ENCODE measurements around the gene ZDHHC1. TPM values are rescaled to one million over a fixed set of nuclear protein-coding genes. Genes with fewer than 3 reads are reported as not detected.

ZDHHC1 gene
- total and polyA plus RNA-seq, 8 donors, result 14.4 to 24.1 (median 17.9) TPM

DNA sequence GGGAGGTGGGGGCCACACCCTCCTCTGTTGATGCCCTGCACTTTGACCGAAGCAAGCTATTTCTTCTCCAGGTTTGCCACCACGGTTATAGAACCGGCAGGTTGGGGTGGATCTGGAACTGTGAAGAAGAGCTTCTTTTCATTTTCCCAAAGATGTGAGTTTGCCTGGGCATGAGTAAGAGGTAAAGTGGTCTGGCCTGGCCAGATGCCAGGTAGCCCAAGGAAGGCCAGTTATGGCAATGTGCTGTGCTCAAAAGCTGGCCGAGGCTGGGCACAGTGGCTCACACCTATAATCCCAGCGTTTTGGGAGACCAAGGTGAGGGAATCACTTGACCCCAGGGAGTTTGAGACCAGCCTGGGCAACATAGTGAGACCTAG is 46.0 kb upstream of the ZDHHC1 start:
- H3K36me3 ChIP-seq, result peaks cover 0 to 28% of the 10 kb centered on the region in 2 donors
- peaks cover 42 to 94% of the 10 kb centered on the region in 2 donors for H3K4me1 ChIP-seq
- peak overlapping the region in 1 of 2 donors; percentile 56 for H3K27ac ChIP-seq
- H3K9me3 ChIP-seq, result no peaks in the 10 kb centered on the region
- H3K27me3 ChIP-seq, result no peaks in the 10 kb centered on the region
- intact Hi-C loops (cut with DNase I), result no loop called here
- DNase-seq (no peak), ATAC-seq (no peak)
- no peak overlapping the region for H3K4me3 ChIP-seq
- TF ChIP-seq, protein P1, sequence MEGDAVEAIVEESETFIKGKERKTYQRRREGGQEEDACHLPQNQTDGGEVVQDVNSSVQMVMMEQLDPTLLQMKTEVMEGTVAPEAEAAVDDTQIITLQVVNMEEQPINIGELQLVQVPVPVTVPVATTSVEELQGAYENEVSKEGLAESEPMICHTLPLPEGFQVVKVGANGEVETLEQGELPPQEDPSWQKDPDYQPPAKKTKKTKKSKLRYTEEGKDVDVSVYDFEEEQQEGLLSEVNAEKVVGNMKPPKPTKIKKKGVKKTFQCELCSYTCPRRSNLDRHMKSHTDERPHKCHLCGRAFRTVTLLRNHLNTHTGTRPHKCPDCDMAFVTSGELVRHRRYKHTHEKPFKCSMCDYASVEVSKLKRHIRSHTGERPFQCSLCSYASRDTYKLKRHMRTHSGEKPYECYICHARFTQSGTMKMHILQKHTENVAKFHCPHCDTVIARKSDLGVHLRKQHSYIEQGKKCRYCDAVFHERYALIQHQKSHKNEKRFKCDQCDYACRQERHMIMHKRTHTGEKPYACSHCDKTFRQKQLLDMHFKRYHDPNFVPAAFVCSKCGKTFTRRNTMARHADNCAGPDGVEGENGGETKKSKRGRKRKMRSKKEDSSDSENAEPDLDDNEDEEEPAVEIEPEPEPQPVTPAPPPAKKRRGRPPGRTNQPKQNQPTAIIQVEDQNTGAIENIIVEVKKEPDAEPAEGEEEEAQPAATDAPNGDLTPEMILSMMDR (IDR thresholded peaks at IDR 0.05), result no peak

DNA sequence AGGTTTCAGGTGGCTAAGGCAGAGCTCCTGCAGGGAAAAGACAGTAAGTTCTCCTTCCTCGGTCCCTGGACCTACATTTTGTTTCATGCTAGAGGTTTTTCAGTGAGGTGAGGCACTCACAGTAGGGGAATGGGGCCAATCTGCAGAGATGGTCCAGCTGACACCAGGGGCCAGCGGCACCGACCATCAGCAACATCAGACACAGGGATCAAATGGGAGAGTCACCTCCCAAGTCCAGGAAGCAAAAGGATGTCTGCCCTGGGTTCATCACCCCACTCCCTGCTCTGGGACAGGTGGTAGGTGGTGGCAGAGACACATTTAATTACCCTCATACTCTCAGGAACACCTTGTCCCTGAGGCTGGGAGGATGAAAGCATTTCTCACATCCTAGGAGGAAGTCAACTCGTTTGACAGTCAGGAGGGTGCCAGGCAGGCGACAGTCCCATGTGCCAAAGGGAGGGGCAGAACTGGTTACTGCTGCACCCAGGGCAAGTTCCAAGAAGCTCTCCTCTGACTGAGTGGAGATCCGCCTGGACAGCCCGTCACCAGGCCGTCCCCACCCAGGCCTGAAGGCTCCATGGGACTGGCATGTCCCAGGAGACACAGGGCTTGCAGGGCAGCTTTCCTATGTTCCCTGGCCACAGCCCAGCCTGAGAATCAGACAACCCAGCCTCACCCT is 45.5 kb upstream of the ZDHHC1 start:
- H3K4me1 ChIP-seq, result peaks cover 44 to 94% of the 10 kb centered on the region in 2 donors
- H3K27me3 ChIP-seq, result no peaks in the 10 kb centered on the region
- peak; percentile 43 for ATAC-seq
- no peak overlapping the region for H3K4me3 ChIP-seq
- TF ChIP-seq, protein P1 (IDR thresholded peaks at IDR 0.05), result no peak
- H3K9me3 ChIP-seq, result no peaks in the 10 kb centered on the region
- peak overlapping the region in 1 of 2 donors; percentile 56 for H3K27ac ChIP-seq
- intact Hi-C loops (cut with DNase I), result no loop called here
- DNase-seq, result peak in 1 of 4 donors; percentile 72
- H3K36me3 ChIP-seq, result peaks cover 0 to 29% of the 10 kb centered on the region in 2 donors

DNA sequence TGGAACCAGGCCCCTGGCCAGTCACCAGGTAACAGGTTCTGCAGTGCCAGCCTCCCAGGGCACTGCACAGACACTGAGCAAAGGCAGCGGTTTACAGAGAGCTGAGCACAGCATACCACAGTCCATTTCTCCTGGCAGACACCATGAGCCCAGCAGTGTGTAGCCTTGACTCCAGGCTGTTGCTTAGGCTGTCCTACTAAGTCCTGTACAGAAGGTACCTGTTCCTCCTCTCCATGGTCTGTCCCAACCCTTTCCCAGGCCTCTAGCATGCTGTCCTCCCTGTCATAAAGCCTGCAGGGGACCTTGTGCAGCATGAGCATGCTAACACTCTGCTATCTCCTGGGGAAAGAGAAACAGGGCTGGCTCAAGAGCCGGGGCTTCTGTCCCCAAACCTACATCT is 44.7 kb upstream of the ZDHHC1 start:
- ATAC-seq, result no peak
- no peak overlapping the region for H3K27ac ChIP-seq
- peaks cover 0 to 29% of the 10 kb centered on the region in 2 donors for H3K36me3 ChIP-seq
- H3K9me3 ChIP-seq, result no peaks in the 10 kb centered on the region
- intact Hi-C loops (cut with DNase I), result no loop called here
- peaks cover 44 to 93% of the 10 kb centered on the region in 2 donors for H3K4me1 ChIP-seq
- no peaks in the 10 kb centered on the region for H3K27me3 ChIP-seq
- TF ChIP-seq, protein P1 (IDR thresholded peaks at IDR 0.05), result no peak
- DNase-seq, result no peak
- no peak overlapping the region for H3K4me3 ChIP-seq

DNA sequence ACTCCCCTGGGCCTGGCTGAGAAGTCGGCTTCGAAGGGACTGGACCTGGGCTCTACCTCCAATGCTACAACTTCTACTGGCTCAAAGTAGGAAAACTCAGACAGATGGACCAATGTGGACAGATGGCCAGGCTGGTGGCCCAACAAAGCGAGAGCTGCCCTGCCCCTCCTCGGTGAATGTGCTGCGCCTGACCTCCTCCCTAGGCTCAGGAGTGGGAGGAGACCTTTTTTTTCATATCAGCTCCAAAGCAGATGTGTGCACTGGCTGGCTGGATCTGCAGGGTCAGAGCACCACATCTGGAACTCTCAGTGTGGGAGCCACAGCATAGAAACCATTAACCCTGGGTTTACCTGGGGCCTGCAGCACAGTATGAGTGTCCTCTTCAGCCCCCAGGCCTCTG is 43.9 kb upstream of the ZDHHC1 start:
- Histone ChIP-seq H3K27me3 (no peaks in the 10 kb centered on the region), H3K9me3 (no peaks in the 10 kb centered on the region), H3K4me1 (peaks cover 40 to 86% of the 10 kb centered on the region in 2 donors), H3K4me3 (no peak overlapping the region), H3K36me3 (peaks cover 0 to 33% of the 10 kb centered on the region in 2 donors), H3K27ac (peak overlapping the region; percentile 71 to 75)
- DNase-seq (no peak), ATAC-seq (no peak)
- intact Hi-C loops (cut with DNase I), result no loop called here
- TF ChIP-seq, protein P1 (IDR thresholded peaks at IDR 0.05), result no peak

DNA sequence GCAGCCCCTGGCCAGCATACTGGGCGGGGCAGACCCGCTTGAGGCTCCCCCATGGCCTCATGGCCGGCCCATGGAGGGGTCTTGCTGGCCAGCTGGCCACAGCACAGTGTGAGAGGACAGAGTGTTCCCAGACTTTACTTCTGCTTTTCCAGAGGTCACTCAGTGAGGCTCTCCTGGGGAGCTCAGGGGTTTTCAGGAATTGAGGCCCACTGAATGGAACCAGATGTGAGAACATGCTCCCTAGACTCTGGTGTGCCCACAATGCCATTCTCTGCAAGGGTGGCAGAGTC is 43.5 kb upstream of the ZDHHC1 start:
- ATAC-seq (no peak), DNase-seq (no peak)
- Histone ChIP-seq H3K4me1 (peaks cover 40 to 84% of the 10 kb centered on the region in 2 donors), H3K9me3 (no peaks in the 10 kb centered on the region), H3K36me3 (peaks cover 0 to 37% of the 10 kb centered on the region in 2 donors), H3K4me3 (no peak overlapping the region), H3K27me3 (no peaks in the 10 kb centered on the region), H3K27ac (peak overlapping the region; percentile 71 to 75)
- intact Hi-C loops (cut with DNase I), result no loop called here
- TF ChIP-seq, protein P1 (IDR thresholded peaks at IDR 0.05), result no peak
